Fibroblast of lung (primary cell): ENCODE results near the gene TLE1. TPM values are rescaled to one million over a fixed set of nuclear protein-coding genes. Genes with fewer than 3 reads are reported as not detected.

Experiments used
- DNase-seq, 2 donors: peaks; one replicate each; pipeline versions ENCODE4 v3.0.0 to v3.0.0-alpha.2; 2010; ENCODE audit warnings: low read depth in 2 of 2
- H2AFZ ChIP-seq: 2 replicates; pipeline ENCODE4 v1.5.1; 2012; ENCODE audit warnings: low read length, control low read depth, inconsistent platforms
- H3K27ac ChIP-seq: 2 replicates; pipeline ENCODE4 v1.5.1; 2011; ENCODE audit warnings: low read length, control low read depth; ENCODE audit not compliant: insufficient read depth
- H3K27me3 ChIP-seq: 2 replicates; pipeline ENCODE4 v1.5.1; 2011; ENCODE audit warnings: mild to moderate bottlenecking, low read length; ENCODE audit not compliant: control insufficient read depth, insufficient read depth
- H3K36me3 ChIP-seq: 2 replicates; pipeline ENCODE4 v1.5.1; 2011; ENCODE audit warnings: low read length; ENCODE audit not compliant: control insufficient read depth, insufficient read depth
- H3K4me1 ChIP-seq: 2 replicates; pipeline ENCODE4 v1.5.1; 2011; ENCODE audit warnings: low read length; ENCODE audit not compliant: control insufficient read depth, insufficient read depth; ENCODE audit errors: extremely low read depth
- H3K4me2 ChIP-seq: 2 replicates; pipeline ENCODE4 v1.5.1; 2011; ENCODE audit warnings: low read length, control low read depth; ENCODE audit not compliant: insufficient read depth; ENCODE audit errors: extremely low read depth
- H3K4me3 ChIP-seq, 4 experiments: fragments of 200-600 bp in 1 of 4; sonication (generic) in 1 of 4; replicated peaks in 1 of 4; 2 replicates each; pipeline ENCODE4 v1.5.1; 2011 to 2016; ENCODE audit warnings: low read length in 4 of 4, low read depth in 3 of 4, mild to moderate bottlenecking in 3 of 4, control low read depth in 2 of 4, inconsistent platforms in 1 of 4, mixed read lengths in 1 of 4; ENCODE audit not compliant: insufficient read depth in 1 of 4; ENCODE audit errors: control extremely low read depth in 1 of 4
- H3K79me2 ChIP-seq: 2 replicates; pipeline ENCODE4 v1.5.1; 2012; ENCODE audit warnings: mild to moderate bottlenecking, low read length, inconsistent platforms; ENCODE audit not compliant: control insufficient read depth, insufficient read depth
- H3K9ac ChIP-seq: 2 replicates; pipeline ENCODE4 v1.5.1; 2011; ENCODE audit warnings: mild to moderate bottlenecking, low read length, control low read depth; ENCODE audit not compliant: insufficient read depth
- H3K9me3 ChIP-seq: 2 replicates; pipeline ENCODE4 v1.5.1; 2012; ENCODE audit warnings: low read depth, low read length; ENCODE audit not compliant: control insufficient read depth, insufficient read depth
- H4K20me1 ChIP-seq: 2 replicates; pipeline ENCODE4 v1.5.1; 2011; ENCODE audit warnings: low read length; ENCODE audit not compliant: control insufficient read depth, insufficient read depth; ENCODE audit errors: extremely low read depth
- EZH2 ChIP-seq: IDR thresholded peaks from 2 replicates; pipeline ENCODE4 v1.5.1; 2012; ENCODE audit warnings: low read length, control low read depth, mild to moderate bottlenecking; ENCODE audit errors: missing control alignments
- polyA plus RNA-seq, 2 donors: library from polyadenylated mRNA; depleted of rRNA in 1 of 2; stranded (reverse) in 1 of 2; unstranded in 1 of 2; fragments of >200 nt; gene quantifications; 2 replicates each; pipeline ENCODE4 v1.2.1, GENCODE V29; 2011 to 2012; ENCODE audit warnings: missing spikeins in 1 of 2
- total RNA-seq: library from RNA; depleted of rRNA; stranded (reverse); fragments of >200 nt; gene quantifications from 2 replicates; pipeline ENCODE4 v1.2.1, GENCODE V29; 2014
- TF ChIP-seq, protein P1 (sequence below), 2 donors: IDR thresholded peaks in 1 of 2; conservative IDR thresholded peaks in 1 of 2; 1 replicate in 1 of 2; 2 replicates in 1 of 2; pipeline ENCODE4 v1.5.1; 2011 to 2012; ENCODE audit warnings: low read length in 2 of 2, control low read depth in 1 of 2, inconsistent platforms in 1 of 2, low read depth in 1 of 2, mild to moderate bottlenecking in 1 of 2

Gene TLE1
- total and polyA plus RNA-seq, 2 donors (not counting 1 experiment from before 2014, with no cell fraction given), result 29.3 to 29.7 TPM

DNA sequence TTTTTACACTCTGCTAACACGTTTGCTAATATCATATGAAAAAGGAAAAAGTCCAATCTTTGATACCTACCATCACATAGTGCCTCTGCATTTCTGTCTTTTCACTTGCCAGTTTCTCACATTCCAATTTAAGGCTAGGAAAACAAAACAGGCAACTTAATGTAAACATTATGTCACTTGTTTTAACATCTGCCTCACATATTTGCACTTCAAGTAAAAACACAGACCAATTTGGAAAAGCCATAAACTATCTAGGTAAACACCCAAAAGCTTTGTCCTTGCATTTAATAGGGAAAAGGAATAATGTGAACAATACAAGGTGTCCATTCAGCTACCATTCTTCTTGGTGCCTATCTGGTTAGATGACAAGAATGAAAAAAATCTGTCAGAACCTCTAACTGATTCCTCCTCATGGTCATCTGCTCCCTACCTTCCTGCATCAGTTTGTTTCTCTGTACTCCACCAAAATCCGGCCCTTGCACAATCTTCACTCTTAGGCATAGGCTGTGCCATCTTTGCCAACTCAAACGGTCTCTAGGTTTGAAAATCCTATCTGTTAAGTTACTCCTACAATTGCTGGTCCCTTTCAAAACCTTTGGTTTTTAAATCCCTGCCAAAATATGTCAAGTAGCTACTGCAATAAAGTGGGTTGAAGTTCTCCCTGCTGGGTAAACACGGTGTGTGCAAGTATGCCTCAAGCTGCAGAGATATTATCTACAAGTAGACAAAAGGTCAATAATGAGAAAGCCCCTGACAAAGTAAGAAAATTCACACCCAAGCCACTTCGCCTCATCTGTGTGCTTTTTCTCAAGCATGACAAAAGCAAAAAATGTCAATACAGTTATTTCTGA lies 3.4 kb downstream of the TLE1 start:
- no peak overlapping the region for H2AFZ ChIP-seq
- H3K9ac ChIP-seq, result no peak overlapping the region
- H3K9me3 ChIP-seq, result no peaks in the 10 kb centered on the region
- no peaks in the 10 kb centered on the region for H3K27me3 ChIP-seq
- H3K27ac ChIP-seq, result no peak overlapping the region
- peak overlapping the region; percentile 75 to 88 (median 86) for H3K4me3 ChIP-seq
- H3K4me2 ChIP-seq, result peak overlapping the region; percentile 78
- DNase-seq, result peak; percentile 55 to 77
- H3K79me2 ChIP-seq, result peaks cover 61% of the 10 kb centered on the region
- H4K20me1 ChIP-seq, result peaks cover 3% of the 10 kb centered on the region
- no peaks in the 10 kb centered on the region for H3K36me3 ChIP-seq
- TF ChIP-seq EZH2, result no peak
- TF ChIP-seq, protein P1, sequence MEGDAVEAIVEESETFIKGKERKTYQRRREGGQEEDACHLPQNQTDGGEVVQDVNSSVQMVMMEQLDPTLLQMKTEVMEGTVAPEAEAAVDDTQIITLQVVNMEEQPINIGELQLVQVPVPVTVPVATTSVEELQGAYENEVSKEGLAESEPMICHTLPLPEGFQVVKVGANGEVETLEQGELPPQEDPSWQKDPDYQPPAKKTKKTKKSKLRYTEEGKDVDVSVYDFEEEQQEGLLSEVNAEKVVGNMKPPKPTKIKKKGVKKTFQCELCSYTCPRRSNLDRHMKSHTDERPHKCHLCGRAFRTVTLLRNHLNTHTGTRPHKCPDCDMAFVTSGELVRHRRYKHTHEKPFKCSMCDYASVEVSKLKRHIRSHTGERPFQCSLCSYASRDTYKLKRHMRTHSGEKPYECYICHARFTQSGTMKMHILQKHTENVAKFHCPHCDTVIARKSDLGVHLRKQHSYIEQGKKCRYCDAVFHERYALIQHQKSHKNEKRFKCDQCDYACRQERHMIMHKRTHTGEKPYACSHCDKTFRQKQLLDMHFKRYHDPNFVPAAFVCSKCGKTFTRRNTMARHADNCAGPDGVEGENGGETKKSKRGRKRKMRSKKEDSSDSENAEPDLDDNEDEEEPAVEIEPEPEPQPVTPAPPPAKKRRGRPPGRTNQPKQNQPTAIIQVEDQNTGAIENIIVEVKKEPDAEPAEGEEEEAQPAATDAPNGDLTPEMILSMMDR (conservative IDR thresholded peaks at IDR 0.05 in 1 of 2, IDR thresholded peaks at IDR 0.05 in 1 of 2; ENCODE audit: low read depth in 1 of 2, low read length in 2 of 2), result peak; percentile 12 to 41
- H3K4me1 ChIP-seq, result peaks cover 9% of the 10 kb centered on the region

DNA sequence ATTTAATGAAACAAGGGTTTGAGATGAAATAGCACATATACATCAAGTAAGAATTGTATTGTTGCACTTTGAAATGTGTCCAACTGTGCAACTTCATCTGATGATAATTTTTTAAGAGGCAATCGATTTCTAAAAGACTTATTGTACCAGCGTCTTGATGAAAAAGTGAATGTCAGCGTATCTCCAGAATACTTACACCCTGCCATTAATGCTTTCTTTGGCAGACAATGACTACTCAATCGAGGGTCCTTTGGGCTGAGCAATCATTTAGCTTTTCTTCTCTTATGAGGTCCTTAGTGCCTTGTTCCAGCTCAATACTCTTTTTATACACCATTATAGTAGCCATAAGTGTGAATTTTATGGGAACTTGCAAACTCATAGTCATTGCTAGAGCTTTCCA lies 4.7 kb downstream of the TLE1 start:
- H3K4me1 ChIP-seq, result peaks cover 7% of the 10 kb centered on the region
- no peaks in the 10 kb centered on the region for H3K27me3 ChIP-seq
- TF ChIP-seq EZH2, result no peak
- TF ChIP-seq, protein P1 (conservative IDR thresholded peaks at IDR 0.05 in 1 of 2, IDR thresholded peaks at IDR 0.05 in 1 of 2; ENCODE audit: low read depth in 1 of 2, low read length in 2 of 2), result no peak
- no peak overlapping the region for H3K9ac ChIP-seq
- no peak overlapping the region for H3K4me3 ChIP-seq
- H3K4me2 ChIP-seq, result peak overlapping the region; percentile 26
- no peak overlapping the region for H3K27ac ChIP-seq
- DNase-seq, result no peak
- peaks cover 68% of the 10 kb centered on the region for H3K79me2 ChIP-seq
- H4K20me1 ChIP-seq, result peaks cover 3% of the 10 kb centered on the region
- no peak overlapping the region for H2AFZ ChIP-seq
- H3K36me3 ChIP-seq, result no peaks in the 10 kb centered on the region
- no peaks in the 10 kb centered on the region for H3K9me3 ChIP-seq

DNA sequence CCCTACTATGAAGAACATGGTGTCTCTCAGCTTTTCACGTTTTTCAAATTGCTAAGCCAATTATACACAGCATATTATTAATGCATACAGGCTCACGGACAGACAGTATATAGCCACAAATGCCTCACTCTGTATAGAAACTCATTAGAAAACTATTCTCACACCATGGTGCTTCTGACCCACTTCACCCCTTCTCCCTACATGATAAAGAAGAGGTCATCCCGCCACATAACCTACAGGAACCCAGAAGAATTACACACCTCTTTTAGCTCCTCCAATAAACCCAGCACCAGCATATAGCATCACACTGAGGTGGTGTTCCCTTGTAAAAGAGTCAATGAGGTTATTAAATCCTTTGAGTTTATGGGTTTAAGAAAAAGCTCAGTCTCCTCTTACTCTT lies 5.6 kb downstream of the TLE1 start:
- Histone ChIP-seq H3K4me1 (peaks cover 7% of the 10 kb centered on the region), H3K36me3 (no peaks in the 10 kb centered on the region), H3K9ac (no peak overlapping the region), H2AFZ (no peak overlapping the region), H3K79me2 (peaks cover 68% of the 10 kb centered on the region), H3K4me2 (no peak overlapping the region), H3K27me3 (no peaks in the 10 kb centered on the region), H3K9me3 (no peaks in the 10 kb centered on the region), H3K4me3 (no peak overlapping the region), H3K27ac (no peak overlapping the region), H4K20me1 (peaks cover 3% of the 10 kb centered on the region)
- no peak for DNase-seq
- TF ChIP-seq, protein P1 (conservative IDR thresholded peaks at IDR 0.05 in 1 of 2, IDR thresholded peaks at IDR 0.05 in 1 of 2; ENCODE audit: low read depth in 1 of 2, low read length in 2 of 2), result no peak
- TF ChIP-seq EZH2, result no peak
